Astrocyte of the cerebellum (primary cell): Measurements from ENCODE around the gene LRRC3.

Experiments used
- DNase-seq: peaks from one replicate; pipeline ENCODE4 v3.0.0-alpha.2; 2011; ENCODE audit warnings: low read depth
- H3K4me3 ChIP-seq: 2 replicates; pipeline ENCODE4 v1.5.1; 2011; ENCODE audit warnings: mild to moderate bottlenecking, low read depth, low read length, moderate library complexity
- CTCF ChIP-seq: IDR thresholded peaks from 2 replicates; pipeline ENCODE4 v1.5.1; 2012; ENCODE audit warnings: low read length, low read depth, moderate library complexity, mild to moderate bottlenecking; ENCODE audit errors: missing control alignments
- in situ Hi-C: cut with HindIII; loops from 2 replicates; pipeline ENCODE4 v1.10.0; 2017; ENCODE audit warnings: low sequenced_read_pairs

The LRRC3 gene

DNA sequence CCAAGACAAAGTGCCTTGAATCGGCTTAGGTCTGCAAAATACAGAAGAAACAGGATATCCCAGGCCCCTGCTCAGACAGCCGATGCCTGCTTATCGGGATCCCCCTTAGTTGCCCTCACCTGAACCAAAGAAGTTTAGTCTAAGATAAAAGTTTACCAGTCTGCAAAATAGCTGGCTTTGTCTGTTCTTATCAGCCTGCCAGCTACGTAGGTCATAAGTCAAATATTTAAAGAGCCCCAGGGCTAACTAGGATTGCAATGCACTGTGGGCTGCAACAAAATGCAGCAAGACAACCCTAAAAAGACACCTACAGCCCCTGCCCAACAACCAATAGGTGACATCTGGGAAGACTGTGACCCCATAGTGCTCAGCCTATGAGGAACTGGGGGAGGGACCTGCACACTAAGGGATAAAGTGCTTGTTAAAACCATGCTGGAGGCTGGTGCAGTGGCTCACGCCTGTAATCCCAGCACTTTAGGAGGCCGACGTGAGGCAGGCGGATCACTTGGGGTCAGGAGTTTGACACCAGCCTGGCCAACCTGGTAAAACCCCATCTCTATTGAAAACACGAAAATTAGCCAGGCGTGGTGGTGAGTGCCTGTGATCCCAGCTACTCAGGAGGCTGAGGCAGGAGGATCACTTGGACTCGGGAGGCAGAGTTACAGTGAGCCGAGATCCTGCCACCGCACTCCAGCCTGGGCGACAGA is 27.4 kb downstream of the LRRC3 start:
- no peak for DNase-seq
- in situ Hi-C loops: loop anchor here (25.0 kb wide), 1 partner anchor 95 kb away; no protein-coding TSS in a partner anchor
- TF ChIP-seq CTCF: no peak
- no peak overlapping the region for H3K4me3 ChIP-seq

- in situ Hi-C loops: loop anchor here (25.0 kb wide), 1 partner anchor 96 kb away; no protein-coding TSS in a partner anchor
- H3K4me3 ChIP-seq: no peak overlapping the region
- no peak for DNase-seq
- no peak for TF ChIP-seq CTCF
These were observed 28.3 kb downstream of the LRRC3 start for GRCh38 chr21:44483288-44484237.

GRCh38 chr21:44484498-44485253 is 29.4 kb downstream of the LRRC3 start:
- in situ Hi-C loops: loop anchor here (25.0 kb wide), 1 partner anchor 97 kb away; no protein-coding TSS in a partner anchor
- DNase-seq: no peak
- TF ChIP-seq CTCF: no peak
- no peak overlapping the region for H3K4me3 ChIP-seq

DNA sequence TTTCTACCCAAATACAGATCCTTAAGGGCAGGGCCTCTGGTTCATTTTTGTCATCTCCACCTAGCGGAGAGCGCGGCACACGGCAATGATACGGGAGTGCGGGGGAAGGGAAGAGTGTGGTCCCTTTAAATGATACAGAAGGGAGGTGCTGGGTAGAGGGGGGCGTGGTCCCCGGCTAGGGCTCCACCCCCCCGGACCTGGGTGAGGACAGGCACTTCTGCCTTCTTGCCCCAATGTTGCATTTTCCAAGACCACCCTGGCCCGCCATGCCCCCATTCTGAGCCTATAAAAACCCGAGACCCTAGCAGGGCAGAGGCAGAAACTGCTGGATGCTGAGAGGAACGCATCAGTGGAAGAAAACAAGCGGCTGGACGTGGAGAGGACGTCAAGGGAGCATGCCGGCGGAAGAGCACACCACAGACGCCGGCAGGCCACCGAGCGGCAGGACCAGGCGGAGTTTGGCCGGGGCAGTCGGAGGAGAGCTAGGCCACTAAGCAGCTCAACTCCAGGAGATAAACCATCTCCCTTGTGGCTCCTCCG is 30.0 kb downstream of the LRRC3 start:
- no peak for DNase-seq
- in situ Hi-C loops: loop anchor here (25.0 kb wide), 1 partner anchor 98 kb away; no protein-coding TSS in a partner anchor
- H3K4me3 ChIP-seq: no peak overlapping the region
- TF ChIP-seq CTCF: no peak

GRCh38 chr21:44485796-44486195 is 30.5 kb downstream of the LRRC3 start:
- DNase-seq: no peak
- no peak for TF ChIP-seq CTCF
- in situ Hi-C loops: loop anchor here (25.0 kb wide), 1 partner anchor 98 kb away; no protein-coding TSS in a partner anchor
- H3K4me3 ChIP-seq: no peak overlapping the region

- in situ Hi-C loops: loop anchor here (25.0 kb wide), 1 partner anchor 99 kb away; no protein-coding TSS in a partner anchor
- no peak for DNase-seq
- no peak overlapping the region for H3K4me3 ChIP-seq
- no peak for TF ChIP-seq CTCF
These were observed 31.0 kb downstream of the LRRC3 start for GRCh38 chr21:44486302-44486701.
